ENCODE data around the gene CCDC142.

DNA sequence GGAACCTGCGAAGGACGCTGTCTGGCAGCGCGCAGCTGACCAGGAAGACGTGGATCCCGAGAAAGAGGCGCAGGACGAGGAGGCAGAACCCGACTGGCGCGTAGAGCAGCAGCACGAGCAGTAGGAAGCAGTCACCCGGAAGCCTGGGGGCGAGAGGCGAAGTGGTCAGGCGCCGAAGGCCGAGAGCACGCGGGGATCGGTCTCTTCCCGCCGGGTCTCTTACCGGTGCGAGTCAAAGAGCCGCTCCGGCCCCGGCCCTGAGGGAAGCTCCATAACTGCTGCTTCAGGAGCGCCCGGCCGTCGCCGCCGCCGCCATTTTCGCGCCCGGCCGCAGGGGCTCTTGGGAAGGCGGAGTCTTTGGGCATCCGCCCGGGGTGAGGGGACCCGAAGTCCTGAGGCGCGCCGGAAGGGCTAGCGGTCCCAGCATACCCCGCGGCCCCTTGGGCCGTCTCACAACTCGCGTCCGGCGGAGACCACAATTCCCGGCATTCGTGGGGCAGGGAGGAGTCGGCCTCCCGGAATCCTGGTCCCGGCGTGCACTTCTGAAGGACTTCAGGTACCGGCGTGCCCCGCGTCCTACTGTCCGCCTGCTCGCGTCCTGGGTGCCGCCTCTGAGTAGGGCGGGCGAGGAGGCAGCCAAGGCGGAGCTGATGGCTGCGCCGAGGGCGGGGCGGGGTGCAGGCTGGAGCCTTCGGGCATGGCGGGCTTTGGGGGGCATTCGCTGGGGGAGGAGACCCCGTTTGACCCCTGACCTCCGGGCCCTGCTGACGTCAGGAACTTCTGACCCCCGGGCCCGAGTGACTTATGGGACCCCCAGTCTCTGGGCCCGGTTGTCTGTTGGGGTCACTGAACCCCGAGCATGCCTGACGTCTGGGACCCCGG lies 46.8 kb upstream of the CCDC142 start, which contains the start of the genes AUP1 and HTRA2:
- TF ChIP-seq, protein P1, sequence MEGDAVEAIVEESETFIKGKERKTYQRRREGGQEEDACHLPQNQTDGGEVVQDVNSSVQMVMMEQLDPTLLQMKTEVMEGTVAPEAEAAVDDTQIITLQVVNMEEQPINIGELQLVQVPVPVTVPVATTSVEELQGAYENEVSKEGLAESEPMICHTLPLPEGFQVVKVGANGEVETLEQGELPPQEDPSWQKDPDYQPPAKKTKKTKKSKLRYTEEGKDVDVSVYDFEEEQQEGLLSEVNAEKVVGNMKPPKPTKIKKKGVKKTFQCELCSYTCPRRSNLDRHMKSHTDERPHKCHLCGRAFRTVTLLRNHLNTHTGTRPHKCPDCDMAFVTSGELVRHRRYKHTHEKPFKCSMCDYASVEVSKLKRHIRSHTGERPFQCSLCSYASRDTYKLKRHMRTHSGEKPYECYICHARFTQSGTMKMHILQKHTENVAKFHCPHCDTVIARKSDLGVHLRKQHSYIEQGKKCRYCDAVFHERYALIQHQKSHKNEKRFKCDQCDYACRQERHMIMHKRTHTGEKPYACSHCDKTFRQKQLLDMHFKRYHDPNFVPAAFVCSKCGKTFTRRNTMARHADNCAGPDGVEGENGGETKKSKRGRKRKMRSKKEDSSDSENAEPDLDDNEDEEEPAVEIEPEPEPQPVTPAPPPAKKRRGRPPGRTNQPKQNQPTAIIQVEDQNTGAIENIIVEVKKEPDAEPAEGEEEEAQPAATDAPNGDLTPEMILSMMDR (IDR thresholded peaks at IDR 0.05), result no peak
- peak; percentile 88 for TF ChIP-seq POLR2AphosphoS5 (IDR thresholded peaks at IDR 0.05; ENCODE audit: low read depth, low read length)
- TF ChIP-seq, protein P2, sequence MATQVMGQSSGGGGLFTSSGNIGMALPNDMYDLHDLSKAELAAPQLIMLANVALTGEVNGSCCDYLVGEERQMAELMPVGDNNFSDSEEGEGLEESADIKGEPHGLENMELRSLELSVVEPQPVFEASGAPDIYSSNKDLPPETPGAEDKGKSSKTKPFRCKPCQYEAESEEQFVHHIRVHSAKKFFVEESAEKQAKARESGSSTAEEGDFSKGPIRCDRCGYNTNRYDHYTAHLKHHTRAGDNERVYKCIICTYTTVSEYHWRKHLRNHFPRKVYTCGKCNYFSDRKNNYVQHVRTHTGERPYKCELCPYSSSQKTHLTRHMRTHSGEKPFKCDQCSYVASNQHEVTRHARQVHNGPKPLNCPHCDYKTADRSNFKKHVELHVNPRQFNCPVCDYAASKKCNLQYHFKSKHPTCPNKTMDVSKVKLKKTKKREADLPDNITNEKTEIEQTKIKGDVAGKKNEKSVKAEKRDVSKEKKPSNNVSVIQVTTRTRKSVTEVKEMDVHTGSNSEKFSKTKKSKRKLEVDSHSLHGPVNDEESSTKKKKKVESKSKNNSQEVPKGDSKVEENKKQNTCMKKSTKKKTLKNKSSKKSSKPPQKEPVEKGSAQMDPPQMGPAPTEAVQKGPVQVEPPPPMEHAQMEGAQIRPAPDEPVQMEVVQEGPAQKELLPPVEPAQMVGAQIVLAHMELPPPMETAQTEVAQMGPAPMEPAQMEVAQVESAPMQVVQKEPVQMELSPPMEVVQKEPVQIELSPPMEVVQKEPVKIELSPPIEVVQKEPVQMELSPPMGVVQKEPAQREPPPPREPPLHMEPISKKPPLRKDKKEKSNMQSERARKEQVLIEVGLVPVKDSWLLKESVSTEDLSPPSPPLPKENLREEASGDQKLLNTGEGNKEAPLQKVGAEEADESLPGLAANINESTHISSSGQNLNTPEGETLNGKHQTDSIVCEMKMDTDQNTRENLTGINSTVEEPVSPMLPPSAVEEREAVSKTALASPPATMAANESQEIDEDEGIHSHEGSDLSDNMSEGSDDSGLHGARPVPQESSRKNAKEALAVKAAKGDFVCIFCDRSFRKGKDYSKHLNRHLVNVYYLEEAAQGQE (IDR thresholded peaks at IDR 0.05; ENCODE audit: low read depth, low read length), result no peak

All from SK-N-SH (cell line).